HepG2 (cell line): Measurements from ENCODE around the gene ARHGEF1. TPM values are rescaled to one million over a fixed set of nuclear protein-coding genes. Genes with fewer than 3 reads are reported as not detected.

Experiments
- FOXO1 ChIP-seq: sonication (generic); formaldehyde crosslinking; IDR thresholded peaks from 2 replicates; pipeline ENCODE4 v1.4.0; 2020; ENCODE audit warnings: missing genetic modification reagents
- GATAD1 ChIP-seq: IDR thresholded peaks from 2 replicates; pipeline ENCODE4 v1.6.1; 2016; ENCODE audit warnings: missing genetic modification reagents, missing compliant biosample characterization
- MTF1 ChIP-seq: sonication (generic); formaldehyde crosslinking; IDR thresholded peaks from 2 replicates; pipeline ENCODE4 v1.5.0; 2020; ENCODE audit warnings: missing genetic modification reagents
- SIN3A ChIP-seq: IDR thresholded peaks from 2 replicates; pipeline ENCODE4 v1.6.1; 2011; ENCODE audit warnings: low read depth, mild to moderate bottlenecking, control low read depth, low read length, borderline replicate concordance
- TCF7L2 ChIP-seq: IDR thresholded peaks from 2 replicates; pipeline ENCODE4 v1.6.1; 2011; ENCODE audit warnings: mild to moderate bottlenecking, low read depth, low read length, moderate library complexity
- ZNF530 ChIP-seq: sonication (generic); formaldehyde crosslinking; IDR thresholded peaks from 2 replicates; pipeline ENCODE4 v1.5.0; 2020; ENCODE audit warnings: low read depth, mild to moderate bottlenecking, missing genetic modification reagents
- polyA plus RNA-seq, 8 experiments: library from polyadenylated mRNA; depleted of rRNA in 3 of 8; stranded (reverse) in 7 of 8; unstranded in 1 of 8; fragments of >200 nt; fragmentation: Illumina TruSeq in 4 of 8; extraction: Trizol in 4 of 8; gene quantifications; 2 replicates each; pipeline versions ENCODE4 v1.2.1 to v1.2.3, GENCODE V29; 2011 to 2016; ENCODE audit warnings: low read depth in 4 of 8, missing spikeins in 1 of 8, mixed read lengths in 1 of 8; ENCODE audit not compliant: insufficient read depth in 1 of 8
- total RNA-seq, 5 experiments: library from RNA; depleted of rRNA; stranded (reverse); fragments of >200 nt; fragmentation: Illumina TruSeq; extraction: Trizol; gene quantifications; 2 replicates each; pipeline ENCODE4 v1.2.3, GENCODE V29; 2016; ENCODE audit warnings: low read depth in 1 of 5
- TF ChIP-seq, protein P1 (sequence below): sonication (generic); formaldehyde crosslinking; IDR thresholded peaks from 2 replicates; pipeline ENCODE4 v1.5.1; 2020; ENCODE audit warnings: mild to moderate bottlenecking, missing genetic modification reagents, moderate library complexity
- TF ChIP-seq, protein P2 (sequence below): IDR thresholded peaks from 2 replicates; pipeline ENCODE4 v1.6.1; 2012; ENCODE audit warnings: low read length, improper control_type of control experiment
- TF ChIP-seq, protein P3 (sequence below): sonication (generic); formaldehyde crosslinking; IDR thresholded peaks from 2 replicates; pipeline ENCODE4 v1.5.1; 2020; ENCODE audit warnings: missing genetic modification reagents, mild to moderate bottlenecking, borderline replicate concordance
- TF ChIP-seq, protein P4 (sequence below): sonication (generic); formaldehyde crosslinking; IDR thresholded peaks from 2 replicates; pipeline ENCODE4 v1.4.0; 2020; ENCODE audit warnings: missing genetic modification reagents
- TF ChIP-seq, protein P5 (sequence below): sonication (generic); formaldehyde crosslinking; IDR thresholded peaks from 2 replicates; pipeline ENCODE4 v1.4.0; 2020; ENCODE audit warnings: mild to moderate bottlenecking, missing genetic modification reagents

The ARHGEF1 gene
- total and polyA plus RNA-seq, 2 of the 13 experiments (the other 11 are each of a cell fraction or from before 2014, with no cell fraction given), result 33.7 to 34.7 TPM

DNA sequence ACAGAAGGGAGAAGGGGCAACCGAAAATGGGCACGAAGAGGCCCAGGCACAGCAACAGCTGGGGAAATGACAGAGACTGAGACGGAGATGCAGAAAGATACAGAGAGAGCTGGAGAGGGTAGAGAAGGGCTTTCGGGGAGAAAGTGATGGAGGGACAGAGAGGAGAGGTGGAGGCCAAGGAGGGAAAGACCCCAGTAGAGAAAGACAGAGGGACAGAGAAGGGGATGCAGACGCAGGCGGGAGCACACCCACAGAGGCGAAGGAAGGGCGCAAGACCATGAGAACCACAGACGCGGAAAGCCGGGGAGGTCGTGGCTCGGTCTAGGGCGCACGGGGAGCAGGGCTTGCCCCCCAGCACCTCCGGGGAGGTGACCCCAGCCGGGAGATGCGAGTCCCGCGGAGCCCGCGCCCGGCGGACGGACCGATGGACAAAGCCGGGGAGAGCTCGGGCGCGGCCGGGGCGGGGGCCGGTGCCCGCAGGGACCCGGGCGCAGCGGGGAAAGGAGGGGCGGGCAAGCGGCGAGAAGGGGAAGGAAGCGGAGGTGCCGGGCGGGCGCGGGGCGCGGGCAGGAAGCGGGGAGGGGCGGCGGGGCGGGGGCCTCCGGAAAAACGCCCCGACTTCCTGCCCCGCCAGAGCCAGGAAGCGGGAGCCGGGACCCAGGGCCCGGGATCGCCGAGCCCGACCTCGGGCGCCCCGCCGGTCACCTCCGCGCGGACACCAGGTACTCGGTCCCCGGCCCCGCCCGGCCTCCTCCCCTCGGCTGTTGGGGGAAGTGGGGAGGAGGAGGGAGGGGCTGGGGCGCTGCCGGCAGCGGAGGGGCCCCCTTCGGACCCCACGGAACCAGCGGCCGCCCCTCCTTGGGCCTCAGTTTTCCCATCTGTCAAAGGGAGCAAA lies at the start of gene ARHGEF1 (continued):
- TF ChIP-seq, protein P1, sequence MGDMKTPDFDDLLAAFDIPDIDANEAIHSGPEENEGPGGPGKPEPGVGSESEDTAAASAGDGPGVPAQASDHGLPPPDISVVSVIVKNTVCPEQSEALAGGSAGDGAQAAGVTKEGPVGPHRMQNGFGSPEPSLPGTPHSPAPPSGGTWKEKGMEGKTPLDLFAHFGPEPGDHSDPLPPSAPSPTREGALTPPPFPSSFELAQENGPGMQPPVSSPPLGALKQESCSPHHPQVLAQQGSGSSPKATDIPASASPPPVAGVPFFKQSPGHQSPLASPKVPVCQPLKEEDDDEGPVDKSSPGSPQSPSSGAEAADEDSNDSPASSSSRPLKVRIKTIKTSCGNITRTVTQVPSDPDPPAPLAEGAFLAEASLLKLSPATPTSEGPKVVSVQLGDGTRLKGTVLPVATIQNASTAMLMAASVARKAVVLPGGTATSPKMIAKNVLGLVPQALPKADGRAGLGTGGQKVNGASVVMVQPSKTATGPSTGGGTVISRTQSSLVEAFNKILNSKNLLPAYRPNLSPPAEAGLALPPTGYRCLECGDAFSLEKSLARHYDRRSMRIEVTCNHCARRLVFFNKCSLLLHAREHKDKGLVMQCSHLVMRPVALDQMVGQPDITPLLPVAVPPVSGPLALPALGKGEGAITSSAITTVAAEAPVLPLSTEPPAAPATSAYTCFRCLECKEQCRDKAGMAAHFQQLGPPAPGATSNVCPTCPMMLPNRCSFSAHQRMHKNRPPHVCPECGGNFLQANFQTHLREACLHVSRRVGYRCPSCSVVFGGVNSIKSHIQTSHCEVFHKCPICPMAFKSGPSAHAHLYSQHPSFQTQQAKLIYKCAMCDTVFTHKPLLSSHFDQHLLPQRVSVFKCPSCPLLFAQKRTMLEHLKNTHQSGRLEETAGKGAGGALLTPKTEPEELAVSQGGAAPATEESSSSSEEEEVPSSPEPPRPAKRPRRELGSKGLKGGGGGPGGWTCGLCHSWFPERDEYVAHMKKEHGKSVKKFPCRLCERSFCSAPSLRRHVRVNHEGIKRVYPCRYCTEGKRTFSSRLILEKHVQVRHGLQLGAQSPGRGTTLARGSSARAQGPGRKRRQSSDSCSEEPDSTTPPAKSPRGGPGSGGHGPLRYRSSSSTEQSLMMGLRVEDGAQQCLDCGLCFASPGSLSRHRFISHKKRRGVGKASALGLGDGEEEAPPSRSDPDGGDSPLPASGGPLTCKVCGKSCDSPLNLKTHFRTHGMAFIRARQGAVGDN (CRISPR knock-in tag), result peak; percentile 52
- TF ChIP-seq SIN3A (no peak), FOXO1 (CRISPR knock-in tag) (no peak), MTF1 (no peak), TCF7L2 (no peak), ZNF530 (no peak), GATAD1 (CRISPR knock-in tag) (0 out of 2 replicates have a peak, but pooled peaks have one; percentile 23)
- TF ChIP-seq, protein P2, sequence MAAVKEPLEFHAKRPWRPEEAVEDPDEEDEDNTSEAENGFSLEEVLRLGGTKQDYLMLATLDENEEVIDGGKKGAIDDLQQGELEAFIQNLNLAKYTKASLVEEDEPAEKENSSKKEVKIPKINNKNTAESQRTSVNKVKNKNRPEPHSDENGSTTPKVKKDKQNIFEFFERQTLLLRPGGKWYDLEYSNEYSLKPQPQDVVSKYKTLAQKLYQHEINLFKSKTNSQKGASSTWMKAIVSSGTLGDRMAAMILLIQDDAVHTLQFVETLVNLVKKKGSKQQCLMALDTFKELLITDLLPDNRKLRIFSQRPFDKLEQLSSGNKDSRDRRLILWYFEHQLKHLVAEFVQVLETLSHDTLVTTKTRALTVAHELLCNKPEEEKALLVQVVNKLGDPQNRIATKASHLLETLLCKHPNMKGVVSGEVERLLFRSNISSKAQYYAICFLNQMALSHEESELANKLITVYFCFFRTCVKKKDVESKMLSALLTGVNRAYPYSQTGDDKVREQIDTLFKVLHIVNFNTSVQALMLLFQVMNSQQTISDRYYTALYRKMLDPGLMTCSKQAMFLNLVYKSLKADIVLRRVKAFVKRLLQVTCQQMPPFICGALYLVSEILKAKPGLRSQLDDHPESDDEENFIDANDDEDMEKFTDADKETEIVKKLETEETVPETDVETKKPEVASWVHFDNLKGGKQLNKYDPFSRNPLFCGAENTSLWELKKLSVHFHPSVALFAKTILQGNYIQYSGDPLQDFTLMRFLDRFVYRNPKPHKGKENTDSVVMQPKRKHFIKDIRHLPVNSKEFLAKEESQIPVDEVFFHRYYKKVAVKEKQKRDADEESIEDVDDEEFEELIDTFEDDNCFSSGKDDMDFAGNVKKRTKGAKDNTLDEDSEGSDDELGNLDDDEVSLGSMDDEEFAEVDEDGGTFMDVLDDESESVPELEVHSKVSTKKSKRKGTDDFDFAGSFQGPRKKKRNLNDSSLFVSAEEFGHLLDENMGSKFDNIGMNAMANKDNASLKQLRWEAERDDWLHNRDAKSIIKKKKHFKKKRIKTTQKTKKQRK, result no peak
- TF ChIP-seq, protein P3, sequence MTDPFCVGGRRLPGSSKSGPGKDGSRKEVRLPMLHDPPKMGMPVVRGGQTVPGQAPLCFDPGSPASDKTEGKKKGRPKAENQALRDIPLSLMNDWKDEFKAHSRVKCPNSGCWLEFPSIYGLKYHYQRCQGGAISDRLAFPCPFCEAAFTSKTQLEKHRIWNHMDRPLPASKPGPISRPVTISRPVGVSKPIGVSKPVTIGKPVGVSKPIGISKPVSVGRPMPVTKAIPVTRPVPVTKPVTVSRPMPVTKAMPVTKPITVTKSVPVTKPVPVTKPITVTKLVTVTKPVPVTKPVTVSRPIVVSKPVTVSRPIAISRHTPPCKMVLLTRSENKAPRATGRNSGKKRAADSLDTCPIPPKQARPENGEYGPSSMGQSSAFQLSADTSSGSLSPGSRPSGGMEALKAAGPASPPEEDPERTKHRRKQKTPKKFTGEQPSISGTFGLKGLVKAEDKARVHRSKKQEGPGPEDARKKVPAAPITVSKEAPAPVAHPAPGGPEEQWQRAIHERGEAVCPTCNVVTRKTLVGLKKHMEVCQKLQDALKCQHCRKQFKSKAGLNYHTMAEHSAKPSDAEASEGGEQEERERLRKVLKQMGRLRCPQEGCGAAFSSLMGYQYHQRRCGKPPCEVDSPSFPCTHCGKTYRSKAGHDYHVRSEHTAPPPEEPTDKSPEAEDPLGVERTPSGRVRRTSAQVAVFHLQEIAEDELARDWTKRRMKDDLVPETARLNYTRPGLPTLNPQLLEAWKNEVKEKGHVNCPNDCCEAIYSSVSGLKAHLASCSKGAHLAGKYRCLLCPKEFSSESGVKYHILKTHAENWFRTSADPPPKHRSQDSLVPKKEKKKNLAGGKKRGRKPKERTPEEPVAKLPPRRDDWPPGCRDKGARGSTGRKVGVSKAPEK (CRISPR knock-in tag), result no peak
- TF ChIP-seq, protein P4, sequence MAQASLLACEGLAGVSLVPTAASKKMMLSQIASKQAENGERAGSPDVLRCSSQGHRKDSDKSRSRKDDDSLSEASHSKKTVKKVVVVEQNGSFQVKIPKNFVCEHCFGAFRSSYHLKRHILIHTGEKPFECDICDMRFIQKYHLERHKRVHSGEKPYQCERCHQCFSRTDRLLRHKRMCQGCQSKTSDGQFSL (CRISPR knock-in tag), result no peak
- TF ChIP-seq, protein P5, sequence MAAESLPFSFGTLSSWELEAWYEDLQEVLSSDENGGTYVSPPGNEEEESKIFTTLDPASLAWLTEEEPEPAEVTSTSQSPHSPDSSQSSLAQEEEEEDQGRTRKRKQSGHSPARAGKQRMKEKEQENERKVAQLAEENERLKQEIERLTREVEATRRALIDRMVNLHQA (CRISPR knock-in tag), result no peak
